BJ (cell line): Measurements from ENCODE around the gene KDM4C. TPM values are rescaled to one million over a fixed set of nuclear protein-coding genes. Genes with fewer than 3 reads are reported as not detected.
"Not testable (repeated sequence)": the region's sequence is repeated elsewhere in the genome, so short reads cannot be mapped to it uniquely, and the experiment has no call there.

Source experiments
- CTCF ChIA-PET: fragments of 350-600 bp; formaldehyde crosslinking; extraction: SDS; loops from one replicate; lab custom pipeline; 2021; ENCODE audit warnings: antibody characterized with exemption, inconsistent platforms; lab: Yijun Ruan, JAX
- POLR2A ChIA-PET: fragments of 300-600 bp; sonication (Branson Sonifier 250); formaldehyde crosslinking; extraction: SDS; loops from one replicate; lab custom pipeline; 2021; ENCODE audit warnings: antibody characterized with exemption; lab: Charles Lee
- DNase-seq: peaks from one replicate; pipeline ENCODE4 v3.0.0-alpha.2; 2011; ENCODE audit warnings: low read depth
- H3K27me3 ChIP-seq: 2 replicates; pipeline ENCODE4 v1.6.0; 2011; ENCODE audit warnings: low read length; ENCODE audit not compliant: control insufficient read depth, insufficient read depth
- H3K36me3 ChIP-seq: 2 replicates; pipeline ENCODE4 v1.5.1; 2011; ENCODE audit warnings: low read length; ENCODE audit not compliant: control insufficient read depth, insufficient read depth
- H3K4me3 ChIP-seq: 2 replicates; pipeline ENCODE4 v1.5.1; 2011; ENCODE audit warnings: low read depth, mild to moderate bottlenecking, control low read depth, low read length
- CTCF ChIP-seq: IDR thresholded peaks from 2 replicates; pipeline ENCODE4 v1.5.1; 2011; ENCODE audit warnings: low read depth, mild to moderate bottlenecking, control low read depth, inconsistent platforms, low read length, moderate library complexity; ENCODE audit not compliant: insufficient read depth
- polyA plus RNA-seq: library from polyadenylated mRNA; depleted of rRNA; stranded (reverse); fragments of >200 nt; gene quantifications from 2 replicates; pipeline ENCODE4 v1.2.3, GENCODE V29; 2011

Gene KDM4C
- polyA plus RNA-seq, 1 experiment = 11.3 TPM

- ChIA-PET CTCF (no interaction called here), POLR2A (no interaction called here)
- DNase-seq = no peak
- Histone ChIP-seq H3K36me3 (no peaks in the 10 kb centered on the region), H3K27me3 (no peaks in the 10 kb centered on the region), H3K4me3 (no peak overlapping the region)
- TF ChIP-seq CTCF = no peak
These were observed 22.4 kb upstream of the KDM4C start for GRCh38 chr9:6735422-6735821.

GRCh38 chr9:6739218-6739617 lies 18.6 kb upstream of the KDM4C start:
- H3K27me3 ChIP-seq = no peaks in the 10 kb centered on the region
- peak; percentile 34; the same call in 1 of the 2 replicates for TF ChIP-seq CTCF
- no peak overlapping the region for H3K4me3 ChIP-seq
- POLR2A ChIA-PET = no interaction called here
- H3K36me3 ChIP-seq = no peaks in the 10 kb centered on the region
- no peak for DNase-seq
- CTCF ChIA-PET = interaction anchor here (0.6 to 2.6 kb wide), 11 partner anchors 10 to 385 kb away, joined by 3 to 13 read pairs (median 5); no protein-coding TSS in a partner anchor

- DNase-seq, H3K27me3 ChIP-seq, H3K36me3 ChIP-seq, H3K4me3 ChIP-seq, POLR2A ChIA-PET: not testable (repeated sequence)
- CTCF ChIA-PET = interaction anchor here (2.0 kb wide), 1 partner anchor 10 kb away, joined by 6 read pairs; no protein-coding TSS in a partner anchor
These were observed 8.9 kb upstream of the KDM4C start for GRCh38 chr9:6748861-6749260.

GRCh38 chr9:6754861-6755260 lies 2.9 kb upstream of the KDM4C start:
- CTCF ChIA-PET, H3K27me3 ChIP-seq: not testable (repeated sequence)

GRCh38 chr9:6757132-6757455 lies 679 bp upstream of the KDM4C start:
- ChIA-PET CTCF (interaction anchor here (1.4 kb wide), 1 partner anchor 13 kb away, joined by 3 read pairs; no protein-coding TSS in a partner anchor), POLR2A (no interaction called here)
- Histone ChIP-seq H3K4me3 (peak overlapping the region; percentile 85), H3K36me3 (no peaks in the 10 kb centered on the region), H3K27me3 (no peaks in the 10 kb centered on the region)
- DNase-seq = no peak
- TF ChIP-seq CTCF = no peak

More at GRCh38 chr9:6754861-6755260, 2.9 kb upstream of the KDM4C start:
- H3K36me3 ChIP-seq, POLR2A ChIA-PET, H3K4me3 ChIP-seq, DNase-seq: not testable (repeated sequence)

- Histone ChIP-seq H3K36me3 (no peaks in the 10 kb centered on the region), H3K4me3 (peak overlapping the region; percentile 85), H3K27me3 (no peaks in the 10 kb centered on the region)
- TF ChIP-seq CTCF = no peak
- CTCF ChIA-PET = interaction anchor here (0.8 to 1.4 kb wide), 2 partner anchors 14 to 96 kb away, joined by 3 read pairs; no protein-coding TSS in a partner anchor
- POLR2A ChIA-PET = interaction anchor here (0.7 kb wide), 1 partner anchor 1632 kb away, joined by 3 read pairs; no protein-coding TSS in a partner anchor
- no peak for DNase-seq
These were observed 400 bp downstream of the KDM4C start for GRCh38 chr9:6758248-6758497.
